Activated CD8-positive, alpha-beta T cell treated with anti-CD3 and anti-CD28 coated beads for 36 hours (primary cell): ENCODE measurements around the gene PLA2G4F. TPM values are rescaled to one million over a fixed set of nuclear protein-coding genes. Genes with fewer than 3 reads are reported as not detected.

Experiments used
- ATAC-seq: fragments of 200-7000 bp; cut with Tn5 transposase; one replicate; pipeline ENCODE4 v1.10.0; 2021; ENCODE audit warnings: mild to moderate bottlenecking, moderate library complexity
- CTCF ChIA-PET: fragments of 350-600 bp; sonication (Branson Sonifier 250); formaldehyde crosslinking; loops from one replicate; lab custom pipeline; 2021; ENCODE audit warnings: antibody characterized with exemption; lab: Charles Lee
- POLR2A ChIA-PET: fragments of 350-600 bp; sonication (Branson Sonifier 250); formaldehyde crosslinking; loops from one replicate; lab custom pipeline; 2021; ENCODE audit warnings: antibody characterized with exemption; lab: Charles Lee
- DNase-seq: peaks from one replicate; pipeline ENCODE4 v3.0.0-alpha.2; 2020
- H3K27ac Mint-ChIP-seq: one replicate; pipeline ENCODE4 v1.8.0; 2021; ENCODE audit warnings: mild to moderate bottlenecking, mixed read lengths
- H3K27me3 Mint-ChIP-seq: one replicate; pipeline ENCODE4 v1.8.0; 2021; ENCODE audit warnings: mixed read lengths
- H3K36me3 Mint-ChIP-seq: one replicate; pipeline ENCODE4 v1.8.0; 2021; ENCODE audit warnings: low read depth, mixed read lengths
- H3K4me1 Mint-ChIP-seq: one replicate; pipeline ENCODE4 v1.8.0; 2021; ENCODE audit warnings: low read depth, mixed read lengths
- H3K4me3 Mint-ChIP-seq: one replicate; pipeline ENCODE4 v1.8.0; 2021; ENCODE audit warnings: mild to moderate bottlenecking, moderate library complexity, mixed read lengths
- H3K9me3 Mint-ChIP-seq: one replicate; pipeline ENCODE4 v1.8.0; 2021; ENCODE audit warnings: mixed read lengths
- CTCF ChIP-seq: fragments of 200-600 bp; IDR thresholded peaks from one replicate; pipeline ENCODE4 v1.8.0; 2022; ENCODE audit warnings: antibody characterized with exemption, mild to moderate bottlenecking
- intact Hi-C: fragments of 100-400 bp; cut with micrococcal nuclease; formaldehyde crosslinking; loops from one replicate; pipeline ENCODE4 v1.10.0; 2022
- total RNA-seq, 2 experiments: library from RNA; stranded (reverse); gene quantifications; one replicate each; pipeline ENCODE4 v1.2.3, GENCODE V29; 2021

Gene PLA2G4F
- total RNA-seq, 2 experiments from 2014 or later, result not detected

- H3K36me3 Mint-ChIP-seq, result no peaks in the 10 kb centered on the region
- H3K27me3 Mint-ChIP-seq, result peaks cover 2% of the 10 kb centered on the region
- no peaks in the 10 kb centered on the region for H3K4me1 Mint-ChIP-seq
- ChIA-PET POLR2A (no interaction called here), CTCF (interaction anchor here (0.6 kb wide), 1 partner anchor 242 kb away, joined by 3 read pairs; no protein-coding TSS in a partner anchor)
- ATAC-seq, result no peak
- no peak for TF ChIP-seq CTCF
- no peak overlapping the region for H3K4me3 Mint-ChIP-seq
- intact Hi-C loops, result no loop called here
- H3K9me3 Mint-ChIP-seq, result no peaks in the 10 kb centered on the region
- DNase-seq, result no peak
- H3K27ac Mint-ChIP-seq, result no peak overlapping the region
Measured at GRCh38 chr15:42143356-42143755, 13.1 kb downstream of the PLA2G4F start.

GRCh38 chr15:42141795-42142667 lies 14.4 kb downstream of the PLA2G4F start:
- TF ChIP-seq CTCF, result no peak
- Mint-ChIP-seq H3K4me3 (no peak overlapping the region), H3K27me3 (peaks cover 2% of the 10 kb centered on the region), H3K27ac (no peak overlapping the region), H3K9me3 (no peaks in the 10 kb centered on the region), H3K4me1 (no peaks in the 10 kb centered on the region), H3K36me3 (no peaks in the 10 kb centered on the region)
- no peak for ATAC-seq
- intact Hi-C loops, result no loop called here
- CTCF ChIA-PET, result no interaction called here
- DNase-seq, result no peak
- POLR2A ChIA-PET, result no interaction called here

GRCh38 chr15:42141246-42141645 lies 15.2 kb downstream of the PLA2G4F start:
- TF ChIP-seq CTCF, result no peak
- no peaks in the 10 kb centered on the region for H3K36me3 Mint-ChIP-seq
- no peaks in the 10 kb centered on the region for H3K4me1 Mint-ChIP-seq
- no peak overlapping the region for H3K4me3 Mint-ChIP-seq
- ATAC-seq (no peak), DNase-seq (no peak)
- H3K27ac Mint-ChIP-seq, result no peak overlapping the region
- CTCF ChIA-PET, result no interaction called here
- peaks cover 2% of the 10 kb centered on the region for H3K27me3 Mint-ChIP-seq
- POLR2A ChIA-PET, result no interaction called here
- intact Hi-C loops, result no loop called here
- no peaks in the 10 kb centered on the region for H3K9me3 Mint-ChIP-seq

GRCh38 chr15:42140383-42141070 lies 15.9 kb downstream of the PLA2G4F start:
- H3K36me3 Mint-ChIP-seq, result no peaks in the 10 kb centered on the region
- no peak for ATAC-seq
- H3K27ac Mint-ChIP-seq, result no peak overlapping the region
- no peak for DNase-seq
- ChIA-PET CTCF (no interaction called here), POLR2A (no interaction called here)
- no peak for TF ChIP-seq CTCF
- H3K9me3 Mint-ChIP-seq, result no peaks in the 10 kb centered on the region
- intact Hi-C loops, result no loop called here
- H3K4me3 Mint-ChIP-seq, result no peak overlapping the region
- no peaks in the 10 kb centered on the region for H3K4me1 Mint-ChIP-seq
- H3K27me3 Mint-ChIP-seq, result peaks cover 2% of the 10 kb centered on the region

GRCh38 chr15:42139596-42139995 lies 16.8 kb downstream of the PLA2G4F start:
- H3K9me3 Mint-ChIP-seq, result no peaks in the 10 kb centered on the region
- peaks cover 2% of the 10 kb centered on the region for H3K27me3 Mint-ChIP-seq
- no peak for ATAC-seq
- POLR2A ChIA-PET, result no interaction called here
- H3K4me3 Mint-ChIP-seq, result no peak overlapping the region
- DNase-seq, result no peak
- CTCF ChIA-PET, result interaction anchor here (1.5 to 2.9 kb wide), 3 partner anchors 9 to 150 kb away, joined by 5 to 15 read pairs (median 8); no protein-coding TSS in a partner anchor
- intact Hi-C loops, result loop anchor here (10.0 kb wide), 2 partner anchors 75 to 145 kb away; no protein-coding TSS in a partner anchor
- no peak for TF ChIP-seq CTCF
- H3K27ac Mint-ChIP-seq, result no peak overlapping the region
- H3K4me1 Mint-ChIP-seq, result no peaks in the 10 kb centered on the region
- no peaks in the 10 kb centered on the region for H3K36me3 Mint-ChIP-seq
